ENCODE results near the gene PEAK1.

GRCh38 chr15:77221708-77222107 is 198.2 kb downstream of the PEAK1 start:
- TF ChIP-seq OSR1 (CRISPR knock-in tag; IDR thresholded peaks at IDR 0.05) = no peak
- no peak for TF ChIP-seq POU6F1 (CRISPR knock-in tag; IDR thresholded peaks at IDR 0.05; ENCODE audit: borderline replicate concordance, low read depth)
- no peak for TF ChIP-seq RARB (CRISPR knock-in tag; IDR thresholded peaks at IDR 0.05)
- no peak for TF ChIP-seq ZFP30 (CRISPR knock-in tag; IDR thresholded peaks at IDR 0.05)
- no peak for TF ChIP-seq ZFP3 (CRISPR knock-in tag; IDR thresholded peaks at IDR 0.05)
- TF ChIP-seq PPARA (CRISPR knock-in tag; IDR thresholded peaks at IDR 0.05; ENCODE audit: borderline replicate concordance) = no peak
- TF ChIP-seq ZNF8 (CRISPR knock-in tag; IDR thresholded peaks at IDR 0.05) = no peak
- no peak for TF ChIP-seq CREB5 (CRISPR knock-in tag; IDR thresholded peaks at IDR 0.05; ENCODE audit: low read depth)

All from SK-N-SH treated with all-trans-retinoic acid at 6 μM for 48 hours (cell line).